ENCODE measurements around the gene FADS6.

The FADS6 gene

DNA sequence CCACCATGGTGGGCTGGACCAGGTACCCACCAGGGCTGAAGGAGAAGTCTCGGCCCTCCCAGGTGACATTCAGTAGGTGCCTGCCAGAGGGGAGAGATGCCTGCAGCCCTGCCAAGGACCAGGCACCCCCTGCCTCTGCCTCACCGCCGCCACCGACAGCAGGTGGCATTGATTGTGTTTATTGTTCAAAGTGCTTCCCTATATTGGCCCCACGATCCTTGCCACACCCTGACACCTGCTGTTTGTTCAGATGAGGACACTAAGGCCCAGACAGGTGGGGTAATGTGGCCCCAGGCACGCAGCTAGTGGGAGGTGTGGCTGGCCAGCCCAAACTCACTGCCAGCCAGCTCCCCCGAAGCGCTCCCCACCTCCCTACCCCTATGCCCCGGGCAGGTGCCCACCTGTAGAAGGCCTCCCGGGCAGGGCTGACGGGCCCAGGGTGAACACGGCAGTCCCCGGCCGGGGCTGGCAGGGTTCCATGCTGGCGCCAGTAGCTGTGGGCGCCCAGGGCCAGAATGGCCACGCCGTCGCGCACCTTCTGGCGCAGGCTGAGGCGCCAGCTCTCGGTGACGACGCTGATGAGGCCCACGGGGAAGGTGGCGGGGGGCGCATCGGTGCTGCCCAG lies 41.7 kb downstream of the FADS6 start:
- DNase-seq = no peak

DNA sequence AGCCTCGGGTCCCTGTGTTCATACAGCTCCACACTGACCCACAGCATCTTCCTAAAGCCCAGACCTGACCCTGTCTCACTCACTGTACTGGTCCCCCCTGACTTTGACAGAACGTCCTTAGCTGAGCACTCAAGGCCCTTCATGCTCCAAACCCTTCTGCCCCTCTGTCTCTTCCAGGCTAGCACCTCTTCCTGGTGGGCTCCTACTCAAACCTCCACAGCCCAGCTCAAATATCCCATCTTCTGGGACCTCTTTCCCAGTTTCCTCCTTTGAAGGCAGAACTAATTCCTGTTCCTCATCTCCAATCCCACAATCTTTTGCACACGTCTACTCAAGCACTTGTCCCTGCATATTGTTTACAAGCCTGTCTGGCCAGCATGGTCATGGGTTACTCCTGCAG lies 42.5 kb downstream of the FADS6 start:
- no peak for DNase-seq

DNA sequence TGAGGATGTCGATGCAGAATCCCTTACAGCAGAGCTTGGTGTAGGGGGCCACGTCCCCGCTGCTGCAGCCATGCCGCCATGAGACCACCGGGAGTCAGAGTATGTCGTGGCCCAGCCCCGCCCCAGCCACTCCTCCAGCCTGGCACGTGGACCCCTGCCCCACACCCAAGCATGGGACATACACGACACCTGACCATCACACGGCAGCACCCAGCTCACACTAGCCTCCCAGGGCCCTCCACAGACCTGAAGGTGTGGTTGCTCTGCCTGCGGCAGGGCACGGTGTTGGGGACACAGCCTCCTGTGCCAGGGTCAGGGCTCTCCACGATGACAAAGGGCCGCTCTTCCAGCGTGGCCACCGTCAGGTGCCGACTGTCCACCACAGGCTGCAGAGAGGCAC lies 43.1 kb downstream of the FADS6 start:
- DNase-seq = no peak

DNA sequence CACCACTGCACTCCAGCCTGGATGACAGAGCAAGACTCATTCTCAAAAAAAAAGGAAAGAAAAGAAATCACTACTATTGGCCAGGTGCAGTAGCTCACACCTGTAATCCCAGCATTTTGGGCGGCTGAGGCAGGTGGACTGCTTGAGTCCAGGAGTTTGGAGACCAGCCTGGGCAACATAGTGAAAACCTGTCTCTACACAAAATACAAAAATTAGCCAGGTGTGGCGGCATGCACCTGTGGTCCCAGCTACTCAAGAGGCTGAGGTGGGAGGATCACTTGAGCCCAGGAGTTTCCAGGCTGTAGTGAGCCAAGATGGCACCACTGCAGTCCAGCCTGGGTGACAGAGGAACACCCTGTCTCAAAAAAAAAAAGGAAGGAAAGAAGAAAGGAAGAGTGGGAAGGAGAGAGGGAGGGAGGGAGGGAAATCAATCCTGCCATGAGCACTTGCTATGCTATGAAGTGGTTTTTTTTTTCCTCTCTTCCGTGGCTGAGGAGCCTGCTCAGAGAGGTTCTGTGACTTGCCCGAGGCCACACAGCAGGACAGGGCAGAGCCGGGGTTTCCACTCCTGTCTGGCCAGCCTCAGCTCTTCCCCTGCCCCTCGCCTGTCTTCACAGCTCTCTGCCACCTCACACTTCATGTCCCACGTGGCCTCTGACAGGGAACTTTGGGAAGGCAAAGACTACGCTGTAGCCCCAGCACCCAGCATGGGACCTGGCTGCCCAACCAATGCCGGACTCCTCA lies 44.6 kb downstream of the FADS6 start:
- no peak for DNase-seq

DNA sequence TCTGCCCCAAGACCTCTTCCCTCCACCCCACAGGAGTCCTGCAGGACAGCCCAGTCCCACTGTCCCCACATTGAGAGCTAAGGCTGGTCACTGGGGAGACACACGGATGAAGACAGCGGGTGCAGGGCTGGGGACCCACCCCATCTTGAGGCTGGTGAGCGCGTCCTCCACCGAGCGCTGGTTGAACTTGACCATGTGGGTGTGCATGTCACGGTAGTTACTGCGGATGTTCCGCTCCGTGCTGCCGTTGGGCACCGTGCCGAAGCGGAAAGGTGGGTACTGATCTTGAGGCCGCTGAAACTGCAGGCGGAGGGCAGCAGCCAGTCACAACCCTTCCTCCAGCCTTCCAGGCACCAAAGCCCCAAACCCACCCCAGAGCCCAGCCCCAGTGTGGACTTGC lies 46.8 kb downstream of the FADS6 start:
- no peak for DNase-seq

DNA sequence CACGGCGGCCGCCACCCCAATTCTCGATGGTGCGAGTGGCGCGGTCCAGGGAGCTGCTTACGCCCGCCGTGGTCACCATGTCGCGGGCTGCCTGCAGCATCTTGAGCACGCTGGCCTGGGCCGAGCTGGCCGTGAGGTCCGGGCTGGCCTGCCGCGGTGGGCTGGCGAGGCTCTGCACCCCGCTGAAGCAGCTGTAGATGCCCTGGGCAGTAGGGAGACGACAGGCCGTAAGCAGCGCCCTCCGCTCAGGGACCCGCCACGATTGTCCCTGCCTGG lies 50.1 kb downstream of the FADS6 start:
- no peak for DNase-seq

DNA sequence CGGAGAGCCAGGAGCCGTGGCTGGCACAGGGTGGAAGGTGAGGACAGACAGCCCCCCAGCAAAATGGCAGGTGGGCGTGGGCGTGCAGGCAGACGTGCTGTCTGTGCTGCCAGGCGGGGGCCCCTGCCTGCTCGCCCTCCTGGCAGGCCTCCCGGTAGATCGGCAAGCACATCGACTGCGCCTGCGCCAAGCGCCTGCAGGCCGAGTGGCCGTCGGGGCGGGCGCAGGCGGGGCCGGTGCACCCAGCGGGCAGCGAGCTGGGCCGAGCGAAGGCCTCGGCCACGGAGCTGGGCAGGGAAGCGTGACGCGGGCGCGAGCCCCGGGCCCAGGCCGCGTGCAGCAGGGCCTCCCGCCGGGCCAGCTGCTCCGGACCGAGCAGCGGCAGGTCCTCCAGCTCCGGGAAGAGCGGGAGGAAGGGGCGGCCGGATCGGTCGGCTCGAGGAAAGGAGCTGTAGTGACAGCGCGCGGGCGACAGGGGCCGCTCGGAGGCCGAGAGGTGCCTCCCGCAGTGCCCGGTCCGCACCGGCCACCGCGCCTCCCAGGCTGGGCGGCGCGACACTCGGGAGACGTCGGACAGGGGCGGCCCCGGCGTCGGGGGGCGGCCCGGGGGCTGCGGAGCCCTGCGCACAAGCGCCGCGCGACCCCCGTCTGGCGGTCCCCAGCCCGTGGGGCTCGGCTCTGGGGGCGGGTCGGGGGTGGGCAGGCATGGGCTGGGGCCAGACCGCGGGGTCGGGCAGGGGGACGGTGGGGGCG lies 50.7 kb downstream of the FADS6 start:
- peak; percentile 18 to 23 for DNase-seq

DNA sequence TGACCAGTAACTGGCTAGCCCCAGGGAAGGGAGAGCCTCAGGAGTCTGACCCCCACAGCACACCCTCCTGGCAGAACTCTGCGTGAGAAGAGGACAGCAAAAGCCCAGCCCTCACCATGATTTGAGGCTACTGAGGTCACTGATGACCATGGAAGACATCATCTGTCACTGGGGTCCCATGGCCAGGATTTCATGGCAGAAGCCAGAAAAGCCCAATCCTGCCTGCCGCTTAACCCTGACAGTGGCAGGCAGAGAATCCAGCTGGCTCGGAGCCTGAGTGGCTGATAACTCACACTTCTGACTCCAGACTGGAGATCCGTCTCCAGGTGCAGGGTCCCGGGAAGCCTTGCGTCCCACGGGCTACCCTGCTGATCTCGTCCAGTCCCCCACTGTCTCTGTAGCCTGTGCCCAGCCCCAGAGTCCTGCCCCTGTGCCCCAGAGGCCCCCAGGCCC lies 51.3 kb downstream of the FADS6 start:
- no peak for DNase-seq

DNA sequence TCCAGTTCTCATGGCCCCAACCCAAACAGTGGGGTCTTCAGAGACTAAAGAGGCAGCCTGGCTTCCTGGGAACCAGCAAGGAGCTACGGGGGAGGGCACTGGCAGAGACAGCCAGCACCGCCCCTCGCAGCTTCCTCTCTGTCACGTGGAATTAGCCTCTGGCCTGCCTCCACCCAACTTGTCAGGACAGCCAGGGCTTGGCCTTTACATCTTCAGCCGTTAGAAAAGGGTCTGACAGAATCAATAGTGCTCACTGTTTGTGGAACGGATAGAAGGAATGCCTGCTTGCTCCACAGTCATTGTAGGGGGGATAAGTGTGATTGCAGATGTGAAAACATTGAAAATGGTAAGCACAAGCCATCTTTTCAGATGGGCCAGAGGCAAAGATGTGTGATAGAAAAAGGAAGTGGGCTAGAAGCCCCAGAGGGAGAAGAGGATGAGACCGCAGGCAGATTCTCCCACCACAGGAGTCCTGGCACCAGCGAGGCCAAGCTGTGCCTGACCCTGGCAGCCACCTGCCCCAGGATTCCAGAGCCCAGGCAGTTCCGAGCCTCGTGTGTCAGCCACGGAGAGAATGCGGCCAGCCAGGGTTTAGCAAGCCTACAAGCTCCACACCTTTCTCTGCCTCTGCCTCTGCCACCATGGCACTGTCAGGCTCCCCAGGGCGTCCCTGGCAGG lies 52.3 kb downstream of the FADS6 start:
- DNase-seq = peak in 1 of 2 donors; percentile 31

DNA sequence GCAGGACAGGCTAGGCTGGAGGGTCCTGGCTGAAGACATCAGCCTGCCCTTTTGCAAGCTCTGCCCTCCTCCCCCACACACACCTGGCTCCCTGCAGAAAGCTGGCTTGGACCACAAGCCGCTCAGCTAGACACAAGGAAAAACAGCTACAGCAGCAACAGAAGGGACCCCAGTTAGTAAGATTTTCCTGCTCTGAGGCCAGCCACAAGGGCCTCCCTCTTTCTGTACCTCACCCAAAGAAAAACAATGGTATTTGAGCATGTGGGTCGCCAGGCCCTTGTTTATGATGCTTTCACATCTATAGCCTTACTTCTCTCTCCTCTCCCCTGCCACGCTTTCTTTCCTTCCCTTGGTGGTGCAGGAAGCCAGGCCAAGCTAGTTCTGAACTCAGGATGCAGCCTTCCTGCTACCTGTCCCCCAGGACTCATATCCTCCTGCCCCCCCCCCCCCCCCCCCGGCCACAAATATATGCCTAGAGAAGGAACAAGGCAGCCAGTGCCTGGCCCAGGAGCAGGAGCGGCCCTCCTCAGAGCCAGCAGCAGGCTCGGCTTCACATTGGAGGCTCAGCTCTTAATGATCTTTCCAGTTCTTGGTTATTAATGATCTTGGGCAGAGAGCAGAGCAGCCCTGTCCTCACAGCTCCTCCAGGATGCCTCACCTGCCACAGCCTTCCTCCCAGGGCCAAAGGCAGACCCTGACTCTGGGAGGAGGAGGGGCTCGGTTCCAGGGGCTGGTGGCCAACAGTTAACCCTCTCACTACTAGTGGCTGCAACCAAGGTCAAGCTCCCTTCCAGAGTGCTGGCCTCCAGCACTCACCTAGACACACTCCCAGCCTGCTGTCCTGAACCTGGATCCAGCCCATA lies 53.2 kb downstream of the FADS6 start:
- no peak for DNase-seq

DNA sequence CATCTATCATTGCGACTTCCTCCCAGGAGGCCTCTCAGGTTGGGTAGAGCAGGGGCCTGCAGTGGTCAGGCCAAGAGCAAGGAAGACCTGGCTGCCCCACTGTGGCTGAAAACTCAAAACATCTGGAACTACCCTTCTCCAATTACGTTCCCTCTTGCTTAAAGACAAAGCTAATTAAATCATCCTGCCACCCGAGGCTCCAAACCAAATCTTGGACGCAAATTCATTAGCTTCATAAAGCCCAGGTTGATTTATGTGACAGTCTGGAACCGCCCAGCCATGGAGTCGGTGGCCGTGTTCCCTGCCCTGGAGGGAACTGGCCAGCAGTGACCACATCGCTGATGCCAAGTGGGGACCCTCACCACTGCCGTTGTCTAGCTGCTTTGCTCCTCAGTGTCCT lies 55.2 kb downstream of the FADS6 start:
- no peak for DNase-seq

DNA sequence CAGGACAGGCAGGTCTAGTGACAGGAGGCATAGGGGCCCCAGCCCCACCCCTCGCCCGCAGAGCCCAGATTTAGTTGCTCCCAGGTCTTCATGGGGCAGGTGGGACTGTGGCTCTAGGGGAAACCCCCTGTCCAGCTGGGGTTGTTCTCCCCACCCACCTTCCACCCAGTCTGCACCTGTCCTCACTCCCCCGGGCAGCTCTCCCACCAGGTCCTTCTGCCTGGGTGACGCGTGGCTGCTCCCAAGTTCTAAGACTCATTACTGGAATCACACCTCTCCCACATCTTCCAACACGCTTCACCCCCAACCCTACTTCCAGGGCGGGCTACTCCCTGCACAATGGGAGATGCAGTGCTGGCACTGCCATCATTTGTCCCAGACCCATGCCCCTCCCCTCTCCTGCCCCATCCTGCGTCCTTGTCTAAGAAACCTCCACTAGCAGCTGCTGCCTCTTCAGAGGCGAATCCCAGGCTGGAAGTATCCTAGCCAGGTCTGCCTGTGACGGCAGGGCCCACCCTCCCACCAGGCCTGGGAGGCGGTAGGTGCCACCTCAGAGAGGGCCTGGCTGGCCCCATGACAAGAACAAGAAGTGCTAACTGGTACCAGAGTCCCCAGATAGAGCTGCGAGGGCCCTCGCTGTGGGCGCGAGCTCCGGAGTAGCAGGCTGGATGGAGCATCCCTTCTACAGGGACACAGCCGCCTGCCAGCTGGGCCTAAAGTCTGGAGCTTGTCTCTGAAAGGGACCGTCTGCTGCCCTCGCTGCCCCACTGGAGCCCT lies 56.6 kb downstream of the FADS6 start:
- no peak for DNase-seq

DNA sequence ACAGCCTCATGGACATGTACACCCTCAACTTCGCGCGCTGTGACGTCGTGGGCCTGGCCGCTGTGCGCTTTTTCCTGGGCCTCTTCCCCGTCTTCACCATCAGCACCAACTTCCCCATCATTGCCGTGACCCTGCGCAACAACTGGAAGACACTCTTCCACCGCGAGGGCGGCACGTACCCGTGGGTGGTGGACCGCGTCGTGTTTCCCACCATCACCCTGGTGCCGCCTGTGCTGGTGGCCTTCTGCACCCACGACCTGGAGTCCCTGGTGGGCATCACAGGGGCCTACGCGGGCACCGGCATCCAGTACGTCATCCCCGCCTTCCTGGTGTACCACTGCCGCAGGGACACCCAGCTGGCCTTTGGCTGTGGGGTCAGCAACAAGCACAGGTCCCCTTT lies 57.2 kb downstream of the FADS6 start:
- no peak for DNase-seq

DNA sequence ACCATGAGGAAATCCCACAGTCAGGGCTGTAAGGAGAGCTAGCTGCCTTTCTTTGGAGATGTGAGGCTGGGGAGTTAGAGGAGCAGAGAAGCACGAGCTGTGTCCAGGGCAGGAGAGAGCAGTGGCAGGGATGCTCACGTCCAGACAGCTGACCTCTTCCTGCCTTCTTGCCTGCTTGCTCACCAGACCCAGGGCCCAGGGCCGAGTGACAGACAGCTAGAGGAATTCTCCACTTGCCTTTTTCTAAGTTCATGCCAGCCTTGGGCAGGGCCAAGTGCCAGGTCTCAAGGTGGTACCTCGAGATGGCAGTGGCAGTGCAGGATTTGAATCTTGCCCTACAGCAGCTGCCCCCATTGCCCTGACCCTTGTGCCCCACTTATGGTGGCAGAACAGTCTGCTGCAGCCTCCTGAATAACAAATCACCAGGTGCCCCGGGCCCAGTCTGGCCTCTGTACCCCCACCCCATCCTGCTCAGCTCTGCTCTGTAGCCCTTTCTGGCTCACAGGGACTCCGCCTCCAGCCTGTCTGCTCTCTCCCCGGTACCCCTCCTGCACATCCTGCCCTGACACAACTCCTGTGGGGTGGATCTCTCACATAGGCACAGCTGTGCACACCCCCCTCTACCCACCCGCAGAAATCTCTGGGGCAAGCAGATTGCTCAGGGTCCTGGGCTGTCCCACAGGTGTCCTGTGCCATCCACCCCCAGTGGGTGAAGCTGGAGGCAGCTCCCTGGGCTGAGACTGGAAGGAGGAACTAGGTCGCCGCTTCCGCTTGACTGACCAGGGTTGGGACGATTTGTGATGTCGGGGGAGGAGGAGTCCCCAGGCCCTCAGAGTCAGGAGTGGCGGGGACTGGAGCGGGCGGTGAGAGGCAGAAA lies 59.7 kb downstream of the FADS6 start:
- DNase-seq = peak in 1 of 2 donors; percentile 37

DNA sequence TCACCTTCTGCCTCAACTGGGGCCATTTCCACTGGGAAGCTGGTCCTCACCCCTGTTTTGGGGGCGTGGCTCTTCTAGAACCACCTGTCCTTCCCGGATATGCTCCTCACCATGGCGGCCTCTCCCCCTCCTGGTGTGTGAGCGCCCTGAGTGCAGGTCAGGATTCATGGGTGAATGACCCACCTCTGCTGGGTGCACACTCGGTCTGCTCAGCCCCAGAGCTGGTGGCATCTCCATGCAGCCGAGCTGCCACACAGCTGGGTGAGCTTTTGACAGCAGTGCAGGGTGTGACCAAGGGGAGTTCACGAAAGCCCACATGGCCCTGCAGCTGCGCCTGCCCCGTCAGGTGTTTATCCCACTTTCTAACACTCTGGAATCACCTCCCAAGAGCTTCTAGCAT lies 61.0 kb downstream of the FADS6 start:
- no peak for DNase-seq

DNA sequence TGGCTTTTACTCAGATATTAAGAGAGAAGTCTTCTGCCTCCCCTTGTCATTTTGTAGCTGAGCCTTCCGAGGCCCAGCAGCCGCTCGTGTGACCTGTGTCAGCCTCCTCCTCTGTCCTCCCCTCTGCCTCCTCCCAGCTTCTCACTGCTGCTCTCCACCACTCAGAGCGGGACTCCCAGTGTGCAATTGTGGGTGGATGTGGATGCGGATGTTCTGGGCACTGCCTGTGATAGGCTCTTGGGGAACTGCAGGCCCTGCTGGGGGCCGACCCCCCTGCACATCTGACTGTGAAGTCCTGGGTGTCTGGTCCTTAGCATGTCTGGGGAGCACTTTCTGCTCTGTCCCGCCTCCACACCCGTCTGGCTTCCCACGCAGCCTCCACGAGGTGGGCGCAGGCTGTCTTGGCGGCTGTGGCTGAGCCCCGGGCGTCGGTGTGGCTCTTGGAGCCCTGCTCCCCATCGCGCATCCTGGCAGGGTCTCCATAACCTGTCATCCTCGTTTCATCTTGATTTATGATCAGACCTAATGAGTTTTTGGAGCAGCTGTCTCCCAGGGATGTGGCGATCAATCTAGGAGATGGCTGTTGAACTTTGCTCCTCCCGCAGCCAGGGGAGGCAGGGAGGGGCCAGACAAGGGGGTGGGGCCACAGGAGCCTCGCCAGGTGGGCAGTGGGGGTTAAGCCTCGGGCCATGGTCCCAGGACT lies 61.8 kb downstream of the FADS6 start:
- no peak for DNase-seq

DNA sequence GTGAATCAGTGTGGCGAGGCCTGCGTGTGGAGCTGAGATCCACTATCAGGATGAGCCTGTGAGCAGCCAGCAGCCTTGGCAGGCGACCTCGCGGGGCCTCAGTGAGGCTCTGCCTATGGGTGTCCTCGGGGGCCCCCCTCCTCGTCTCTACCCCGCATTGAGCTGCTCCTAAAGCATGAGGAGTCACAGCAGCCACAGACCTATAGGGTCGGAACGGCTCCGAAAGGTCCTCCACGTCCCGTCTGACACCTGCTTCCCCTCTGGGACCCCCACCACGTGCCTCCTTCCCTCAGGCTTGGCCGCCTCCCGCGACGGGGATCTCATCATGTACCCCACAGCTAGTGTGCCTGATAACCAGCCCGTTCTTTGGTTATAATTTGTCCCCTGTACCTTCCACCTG lies 62.6 kb downstream of the FADS6 start:
- no peak for DNase-seq

DNA sequence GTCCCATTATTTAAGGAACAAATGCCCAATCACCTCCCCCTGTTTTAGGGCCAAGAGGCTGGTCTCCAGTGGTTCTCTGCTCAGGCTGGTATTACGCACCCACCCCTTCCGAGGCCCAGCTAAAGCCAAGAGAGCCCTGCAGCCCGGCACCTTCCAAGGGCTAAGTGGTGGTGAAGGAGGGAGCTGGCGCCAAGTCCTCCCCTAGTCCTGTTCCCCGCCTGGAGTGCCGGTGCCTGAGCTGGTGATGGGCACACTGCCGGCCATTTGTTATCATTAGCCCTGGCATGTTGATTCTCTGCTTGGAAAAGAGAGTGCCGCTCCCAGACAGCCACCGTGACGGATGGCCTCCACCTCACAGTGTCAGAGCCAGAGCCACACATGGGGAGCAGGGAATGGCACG lies 65.6 kb downstream of the FADS6 start:
- DNase-seq = no peak

Data from CD4-positive, alpha-beta T cell treated with Interferon alpha-2 for 1 hour (primary cell).